SK-N-SH (cell line): Measurements from ENCODE around the gene SNX33. TPM values are rescaled to one million over a fixed set of nuclear protein-coding genes. Genes with fewer than 3 reads are reported as not detected.

Source experiments
- CTCF ChIP-seq: fragments of 200-600 bp; sonication (generic); IDR thresholded peaks from 2 replicates; pipeline ENCODE4 v1.6.1; 2017; ENCODE audit warnings: antibody characterized with exemption, mild to moderate bottlenecking, moderate library complexity
- EP300 ChIP-seq, 2 experiments: IDR thresholded peaks; 2 replicates each; pipeline versions ENCODE4 v1.4.0 to v1.6.1; 2012; ENCODE audit warnings: borderline replicate concordance in 1 of 2, low read depth in 1 of 2, low read length in 1 of 2
- EZH2phosphoT487 ChIP-seq: fragments of 200-600 bp; sonication (generic); IDR thresholded peaks from 2 replicates; pipeline ENCODE4 v1.6.1; 2017; ENCODE audit warnings: low read depth, mixed run types, mild to moderate bottlenecking, antibody characterized with exemption, moderate library complexity, borderline replicate concordance
- FOSL2 ChIP-seq: IDR thresholded peaks from 2 replicates; pipeline ENCODE4 v1.4.0; 2012; ENCODE audit warnings: low read depth, mild to moderate bottlenecking, moderate library complexity, borderline replicate concordance
- FOXJ3 ChIP-seq: sonication (generic); formaldehyde crosslinking; IDR thresholded peaks from 2 replicates; pipeline ENCODE4 v1.5.1; 2020; ENCODE audit warnings: mild to moderate bottlenecking, missing genetic modification reagents
- FOXM1 ChIP-seq: IDR thresholded peaks from 2 replicates; pipeline ENCODE4 v1.4.0; 2012; ENCODE audit warnings: low read depth, mild to moderate bottlenecking
- IRF3 ChIP-seq: fragments of 150-350 bp; IDR thresholded peaks from 2 replicates; pipeline ENCODE4 v1.6.1; 2016; ENCODE audit warnings: mild to moderate bottlenecking, low read depth, low read length
- MAX ChIP-seq: IDR thresholded peaks from 2 replicates; pipeline ENCODE4 v1.4.0; 2012; ENCODE audit warnings: low read depth
- MXI1 ChIP-seq: IDR thresholded peaks from 2 replicates; pipeline ENCODE4 v1.6.1; 2012; ENCODE audit warnings: mild to moderate bottlenecking, low read depth, low read length, improper control_type of control experiment
- POLR2AphosphoS5 ChIP-seq: IDR thresholded peaks from 2 replicates; pipeline ENCODE4 v1.6.1; 2012; ENCODE audit warnings: low read depth, low read length
- RAD21 ChIP-seq: IDR thresholded peaks from 2 replicates; pipeline ENCODE4 v1.6.1; 2012; ENCODE audit warnings: mild to moderate bottlenecking, low read length
- RXRA ChIP-seq: IDR thresholded peaks from 2 replicates; pipeline ENCODE4 v1.4.0; 2012; ENCODE audit warnings: low read depth, mild to moderate bottlenecking, borderline replicate concordance
- TAF1 ChIP-seq: IDR thresholded peaks from 2 replicates; pipeline ENCODE4 v1.6.1; 2012; ENCODE audit warnings: low read depth, mild to moderate bottlenecking, low read length, moderate library complexity, borderline replicate concordance
- TEAD4 ChIP-seq: IDR thresholded peaks from 2 replicates; pipeline ENCODE4 v1.4.0; 2012; ENCODE audit warnings: mild to moderate bottlenecking, borderline replicate concordance; ENCODE audit not compliant: insufficient read depth
- USF1 ChIP-seq: IDR thresholded peaks from 2 replicates; pipeline ENCODE4 v1.4.0; 2012; ENCODE audit warnings: low read depth, borderline replicate concordance
- USF2 ChIP-seq: fragments of 150-350 bp; IDR thresholded peaks from 2 replicates; pipeline ENCODE4 v1.6.1; 2017; ENCODE audit warnings: antibody characterized with exemption, low read length, low read depth, borderline replicate concordance
- YY1 ChIP-seq: IDR thresholded peaks from 2 replicates; pipeline ENCODE4 v1.4.0; 2012; ENCODE audit warnings: low read depth, mild to moderate bottlenecking
- ZBTB33 ChIP-seq: IDR thresholded peaks from 2 replicates; pipeline ENCODE4 v1.4.0; 2012; ENCODE audit warnings: low read depth, borderline replicate concordance
- polyA plus RNA-seq, 3 experiments: library from polyadenylated mRNA; depleted of rRNA; stranded (reverse); fragments of >200 nt; gene quantifications; 2 replicates each; pipeline ENCODE4 v1.2.3, GENCODE V29; 2012

Gene SNX33
- polyA plus RNA-seq, 1 of the 3 experiments (the other 2 are of a cell fraction), result 7.7 TPM

DNA sequence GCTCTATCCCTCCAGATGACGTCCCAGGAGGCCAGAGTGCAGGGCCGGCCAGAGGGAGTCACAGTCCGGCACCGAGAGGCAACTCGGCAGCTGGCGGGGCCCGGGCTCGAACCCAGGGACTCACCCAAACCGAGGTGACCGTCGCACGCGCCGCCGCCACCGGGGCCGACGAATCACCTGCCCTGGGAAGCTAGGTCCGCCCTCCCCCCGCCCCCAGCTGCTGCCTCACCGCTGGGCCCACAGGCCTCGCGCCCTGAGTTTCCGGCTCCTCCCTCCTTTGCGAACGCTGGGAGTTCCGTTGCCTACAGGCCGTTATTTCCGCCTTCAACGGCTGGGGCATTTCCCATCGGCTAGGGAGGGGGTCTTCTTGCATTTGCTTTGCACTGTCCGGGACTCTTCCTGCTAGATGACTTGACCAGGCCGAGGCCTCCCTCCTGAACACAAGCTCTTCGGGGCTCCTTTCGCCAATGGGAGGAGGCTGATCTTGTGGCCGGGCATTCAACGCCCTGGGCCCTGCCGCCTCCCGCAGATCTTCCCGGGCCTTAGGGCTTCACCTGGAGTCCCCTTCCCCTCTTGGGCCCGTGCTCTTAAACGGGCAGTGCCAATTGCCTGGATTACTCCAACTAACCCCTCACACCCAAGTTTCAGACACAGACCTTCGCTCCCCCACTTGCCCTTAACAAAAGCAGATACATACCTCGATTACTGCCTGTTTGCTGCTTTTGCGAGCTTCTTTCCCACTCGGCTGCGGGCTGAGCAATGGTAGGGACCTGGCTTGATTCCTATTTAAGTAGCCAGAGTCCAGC, 22.0 kb upstream of the SNX33 start, which contains the start of gene SNUPN (continued):
- TF ChIP-seq USF1, result peak; percentile 28; the same call in 1 of the 2 replicates
- TF ChIP-seq FOXJ3 (CRISPR knock-in tag), result no peak
- no peak for TF ChIP-seq CTCF
- no peak for TF ChIP-seq USF2
- TF ChIP-seq FOSL2, result no peak
- 0 out of 2 replicates have a peak, but pooled peaks have one; percentile 8 for TF ChIP-seq MXI1
- no peak for TF ChIP-seq IRF3
- TF ChIP-seq TEAD4, result 0 out of 2 replicates have a peak, but pooled peaks have one; percentile 7
- TF ChIP-seq POLR2AphosphoS5, result peak; percentile 85
- peak; percentile 22 to 44; a peak in 3 of 4 replicates for TF ChIP-seq EP300 (IDR thresholded peaks at IDR 0.05; ENCODE audit: borderline replicate concordance in 1 of 2, low read depth in 1 of 2, low read length in 1 of 2)
- TF ChIP-seq ZBTB33, result no peak
- TF ChIP-seq RXRA, result no peak
- no peak for TF ChIP-seq FOXM1
- TF ChIP-seq TAF1, result no peak; the same call in 1 of the 2 replicates
- no peak for TF ChIP-seq YY1
- TF ChIP-seq RAD21, result no peak
- TF ChIP-seq EZH2phosphoT487, result no peak
- peak; percentile 86 for TF ChIP-seq MAX
